Panc1 (cell line): ENCODE measurements around the gene CUX1. TPM values are rescaled to one million over a fixed set of nuclear protein-coding genes. Genes with fewer than 3 reads are reported as not detected.
"Not testable (repeated sequence)": the region's sequence is repeated elsewhere in the genome, so short reads cannot be mapped to it uniquely, and the experiment has no call there.

Source experiments
- ATAC-seq: fragments of 200-7000 bp; cut with Tn5 transposase; 2 replicates; pipeline ENCODE4 v1.9.1; 2020; ENCODE audit warnings: mild to moderate bottlenecking, moderate library complexity
- BruUV-seq: library from RNA; stranded (reverse); fragments of 400-500 nt; replicated peaks from 2 replicates; lab custom pipeline; 2021; lab: Mats Ljungman, UMichigan
- CTCF ChIA-PET: fragments of 300-600 bp; sonication (Branson Sonifier 250); formaldehyde crosslinking; loops from one replicate; lab custom pipeline; 2022; ENCODE audit warnings: antibody characterized with exemption; lab: Charles Lee
- POLR2A ChIA-PET: fragments of 300-600 bp; sonication (Branson Sonifier 250); formaldehyde crosslinking; loops from one replicate; lab custom pipeline; 2022; ENCODE audit warnings: antibody characterized with exemption; lab: Charles Lee
- DNase-seq: peaks from one replicate; pipeline ENCODE4 v3.0.0-alpha.2; 2010; ENCODE audit warnings: low read depth, low spot score
- H3K27ac ChIP-seq: 2 replicates; pipeline ENCODE4 v1.5.1; 2011; ENCODE audit warnings: mild to moderate bottlenecking, low read length, inconsistent platforms
- H3K27me3 ChIP-seq: fragments of 200-500 bp; sonication (Bioruptor generic); 2 replicates; pipeline ENCODE4 v1.6.0; 2014; ENCODE audit warnings: low read length, inconsistent platforms; ENCODE audit not compliant: control insufficient read depth, insufficient read depth
- H3K36me3 ChIP-seq: fragments of 200-500 bp; sonication (Bioruptor generic); 2 replicates; pipeline ENCODE4 v1.5.1; 2014; ENCODE audit warnings: inconsistent platforms, mild to moderate bottlenecking, low read length, moderate library complexity; ENCODE audit not compliant: control insufficient read depth, insufficient read depth
- H3K4me1 ChIP-seq: 2 replicates; pipeline ENCODE4 v1.5.1; 2011; ENCODE audit warnings: inconsistent platforms, mild to moderate bottlenecking, low read length, moderate library complexity; ENCODE audit not compliant: control insufficient read depth, insufficient read depth
- H3K4me3 ChIP-seq, 2 experiments: 2 replicates each; pipeline ENCODE4 v1.5.1; 2011 to 2012; ENCODE audit warnings: low read depth in 2 of 2, low read length in 2 of 2, mild to moderate bottlenecking in 2 of 2, inconsistent platforms in 1 of 2, moderate library complexity in 1 of 2
- H3K9me3 ChIP-seq: fragments of 200-500 bp; sonication (Bioruptor generic); 2 replicates; pipeline ENCODE4 v1.5.1; 2014; ENCODE audit warnings: low read depth, mild to moderate bottlenecking, inconsistent platforms, low read length, moderate library complexity; ENCODE audit not compliant: control insufficient read depth, insufficient read depth
- POLR2AphosphoS5 ChIP-seq: IDR thresholded peaks from 2 replicates; pipeline ENCODE4 v1.6.1; 2012; ENCODE audit warnings: mild to moderate bottlenecking, low read depth, low read length, moderate library complexity
- REST ChIP-seq, 2 experiments: IDR thresholded peaks; 2 replicates each; pipeline ENCODE4 v1.6.1; 2011 to 2012; ENCODE audit warnings: low read depth in 2 of 2, control low read depth in 1 of 2, low read length in 1 of 2, mild to moderate bottlenecking in 1 of 2, moderate library complexity in 1 of 2; ENCODE audit not compliant: insufficient read depth in 1 of 2
- SIN3A ChIP-seq: IDR thresholded peaks from 2 replicates; pipeline ENCODE4 v1.6.1; 2012; ENCODE audit warnings: low read depth, mild to moderate bottlenecking, low read length, moderate library complexity, borderline replicate concordance; ENCODE audit not compliant: insufficient read depth
- TCF7L2 ChIP-seq: IDR thresholded peaks from 2 replicates; pipeline ENCODE4 v1.6.1; 2011; ENCODE audit warnings: mild to moderate bottlenecking, low read depth, low read length, inconsistent platforms
- in situ Hi-C: cut with HindIII; loops from 2 replicates; pipeline ENCODE4 v1.10.0; 2016; ENCODE audit warnings: low sequenced_read_pairs, low pct_unique_long_range_greater_than_20kb
- intact Hi-C: fragments of 100-400 bp; cut with micrococcal nuclease; formaldehyde crosslinking; loops from one replicate; pipeline ENCODE4 v1.10.0; 2022; ENCODE audit not compliant: unreplicated experiment
- total RNA-seq: library from RNA; stranded (reverse); gene quantifications from one replicate; pipeline ENCODE4 v1.2.1, GENCODE V29; 2021; ENCODE audit not compliant: unreplicated experiment
- TF ChIP-seq, protein P1 (sequence below): fragments of 450-650 bp; IDR thresholded peaks from 2 replicates; pipeline ENCODE4 v1.5.1; 2017; ENCODE audit warnings: mild to moderate bottlenecking

CUX1 gene
- total RNA-seq, 1 experiment from 2014 or later: 50.9 TPM

DNA sequence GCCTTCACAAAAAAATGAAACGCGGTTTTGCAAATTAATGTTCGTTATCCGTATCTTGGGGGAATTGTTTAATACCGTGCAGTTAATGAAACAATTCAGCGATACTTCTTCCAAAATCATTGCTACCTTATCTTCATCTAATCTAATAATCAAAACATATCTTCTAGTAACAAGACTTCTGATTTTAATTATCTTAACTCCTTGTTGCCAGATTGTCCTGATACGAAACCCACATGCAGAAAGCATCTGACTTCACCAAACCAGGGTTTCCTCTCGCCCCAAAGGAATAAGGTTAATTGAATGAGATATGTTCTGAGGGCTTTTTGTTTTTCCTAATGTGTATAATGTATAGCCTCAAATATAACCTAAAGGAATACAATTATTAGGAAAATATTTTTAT, 364.1 kb downstream of the CUX1 start:
- Histone ChIP-seq H3K9me3 (no peaks in the 10 kb centered on the region), H3K27ac (no peak overlapping the region), H3K4me1 (no peaks in the 10 kb centered on the region), H3K36me3 (no peaks in the 10 kb centered on the region), H3K27me3 (no peaks in the 10 kb centered on the region), H3K4me3 (no peak overlapping the region)
- DNase-seq (no peak), ATAC-seq (no peak)
- ChIA-PET CTCF (no interaction called here), POLR2A (interaction anchor here (0.7 kb wide), 1 partner anchor 37 kb away, joined by 3 read pairs; no protein-coding TSS in a partner anchor)
- BruUV-seq: no TSS peak
- in situ Hi-C loops (no loop called here), intact Hi-C loops (no loop called here)
- TF ChIP-seq TCF7L2 (no peak), REST (IDR thresholded peaks at IDR 0.05; ENCODE audit: insufficient read depth in 1 of 2, low read depth in 2 of 2, low read length in 1 of 2) (no peak), POLR2AphosphoS5 (no peak), SIN3A (no peak)
- TF ChIP-seq, protein P1, sequence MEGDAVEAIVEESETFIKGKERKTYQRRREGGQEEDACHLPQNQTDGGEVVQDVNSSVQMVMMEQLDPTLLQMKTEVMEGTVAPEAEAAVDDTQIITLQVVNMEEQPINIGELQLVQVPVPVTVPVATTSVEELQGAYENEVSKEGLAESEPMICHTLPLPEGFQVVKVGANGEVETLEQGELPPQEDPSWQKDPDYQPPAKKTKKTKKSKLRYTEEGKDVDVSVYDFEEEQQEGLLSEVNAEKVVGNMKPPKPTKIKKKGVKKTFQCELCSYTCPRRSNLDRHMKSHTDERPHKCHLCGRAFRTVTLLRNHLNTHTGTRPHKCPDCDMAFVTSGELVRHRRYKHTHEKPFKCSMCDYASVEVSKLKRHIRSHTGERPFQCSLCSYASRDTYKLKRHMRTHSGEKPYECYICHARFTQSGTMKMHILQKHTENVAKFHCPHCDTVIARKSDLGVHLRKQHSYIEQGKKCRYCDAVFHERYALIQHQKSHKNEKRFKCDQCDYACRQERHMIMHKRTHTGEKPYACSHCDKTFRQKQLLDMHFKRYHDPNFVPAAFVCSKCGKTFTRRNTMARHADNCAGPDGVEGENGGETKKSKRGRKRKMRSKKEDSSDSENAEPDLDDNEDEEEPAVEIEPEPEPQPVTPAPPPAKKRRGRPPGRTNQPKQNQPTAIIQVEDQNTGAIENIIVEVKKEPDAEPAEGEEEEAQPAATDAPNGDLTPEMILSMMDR: no peak

DNA sequence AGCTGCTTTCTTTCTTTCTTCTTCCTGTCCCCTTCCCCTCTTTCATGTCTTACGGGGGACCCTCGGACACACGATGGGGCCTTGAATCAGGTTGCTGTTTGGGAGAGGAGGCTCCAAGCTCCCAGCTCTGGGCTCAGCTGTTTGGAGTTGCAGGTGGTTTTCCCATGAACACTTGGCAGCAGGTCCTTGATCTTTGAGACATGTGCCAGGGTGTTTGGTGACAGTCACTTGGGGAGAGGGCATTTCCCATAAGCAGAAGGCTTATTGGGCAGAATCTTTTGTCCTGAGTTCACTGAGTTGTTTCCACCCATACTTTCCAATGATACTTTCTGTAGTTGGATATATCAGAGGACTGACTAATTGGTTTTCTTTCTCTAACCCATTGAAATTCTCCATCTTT, 364.6 kb downstream of the CUX1 start:
- DNase-seq: no peak
- H3K36me3 ChIP-seq: no peaks in the 10 kb centered on the region
- no TSS peak for BruUV-seq
- no peaks in the 10 kb centered on the region for H3K27me3 ChIP-seq
- no peak overlapping the region for H3K4me3 ChIP-seq
- in situ Hi-C loops: no loop called here
- no peak for TF ChIP-seq TCF7L2
- TF ChIP-seq SIN3A: no peak
- TF ChIP-seq, protein P1: no peak
- no peak for TF ChIP-seq POLR2AphosphoS5
- no peak for TF ChIP-seq REST (IDR thresholded peaks at IDR 0.05; ENCODE audit: insufficient read depth in 1 of 2, low read depth in 2 of 2, low read length in 1 of 2)
- no peaks in the 10 kb centered on the region for H3K9me3 ChIP-seq
- no peak for ATAC-seq
- ChIA-PET POLR2A (no interaction called here), CTCF (no interaction called here)
- no peaks in the 10 kb centered on the region for H3K4me1 ChIP-seq
- intact Hi-C loops: no loop called here
- no peak overlapping the region for H3K27ac ChIP-seq

GRCh38 chr7:102183848-102184247, 366.4 kb downstream of the CUX1 start:
- BruUV-seq, POLR2A ChIA-PET, intact Hi-C loops: not testable (repeated sequence)

More at GRCh38 chr7:102183848-102184247, 366.4 kb downstream of the CUX1 start:
- H3K27ac ChIP-seq, H3K27me3 ChIP-seq, H3K9me3 ChIP-seq, CTCF ChIA-PET, H3K36me3 ChIP-seq, ATAC-seq, H3K4me3 ChIP-seq, in situ Hi-C loops, DNase-seq, H3K4me1 ChIP-seq: not testable (repeated sequence)
